Panc1 (cell line): ENCODE results near the gene CLCN2. TPM values are rescaled to one million over a fixed set of nuclear protein-coding genes. Genes with fewer than 3 reads are reported as not detected.
A peak's percentile ranks its signal among the peaks of the same experiment; 100 is the strongest.

Experiments used
- ATAC-seq: fragments of 200-7000 bp; cut with Tn5 transposase; 2 replicates; pipeline ENCODE4 v1.9.1; 2020; ENCODE audit warnings: mild to moderate bottlenecking, moderate library complexity
- BruUV-seq: library from RNA; stranded (reverse); fragments of 400-500 nt; replicated peaks from 2 replicates; lab custom pipeline; 2021; lab: Mats Ljungman, UMichigan
- CTCF ChIA-PET: fragments of 300-600 bp; sonication (Branson Sonifier 250); formaldehyde crosslinking; loops from one replicate; lab custom pipeline; 2022; ENCODE audit warnings: antibody characterized with exemption; lab: Charles Lee
- POLR2A ChIA-PET: fragments of 300-600 bp; sonication (Branson Sonifier 250); formaldehyde crosslinking; loops from one replicate; lab custom pipeline; 2022; ENCODE audit warnings: antibody characterized with exemption; lab: Charles Lee
- DNase-seq: peaks from one replicate; pipeline ENCODE4 v3.0.0-alpha.2; 2010; ENCODE audit warnings: low read depth, low spot score
- H3K27ac ChIP-seq: 2 replicates; pipeline ENCODE4 v1.5.1; 2011; ENCODE audit warnings: mild to moderate bottlenecking, low read length, inconsistent platforms
- H3K27me3 ChIP-seq: fragments of 200-500 bp; sonication (Bioruptor generic); 2 replicates; pipeline ENCODE4 v1.6.0; 2014; ENCODE audit warnings: low read length, inconsistent platforms; ENCODE audit not compliant: control insufficient read depth, insufficient read depth
- H3K36me3 ChIP-seq: fragments of 200-500 bp; sonication (Bioruptor generic); 2 replicates; pipeline ENCODE4 v1.5.1; 2014; ENCODE audit warnings: inconsistent platforms, mild to moderate bottlenecking, low read length, moderate library complexity; ENCODE audit not compliant: control insufficient read depth, insufficient read depth
- H3K4me1 ChIP-seq: 2 replicates; pipeline ENCODE4 v1.5.1; 2011; ENCODE audit warnings: inconsistent platforms, mild to moderate bottlenecking, low read length, moderate library complexity; ENCODE audit not compliant: control insufficient read depth, insufficient read depth
- H3K4me3 ChIP-seq, 2 experiments: 2 replicates each; pipeline ENCODE4 v1.5.1; 2011 to 2012; ENCODE audit warnings: low read depth in 2 of 2, low read length in 2 of 2, mild to moderate bottlenecking in 2 of 2, inconsistent platforms in 1 of 2, moderate library complexity in 1 of 2
- H3K9me3 ChIP-seq: fragments of 200-500 bp; sonication (Bioruptor generic); 2 replicates; pipeline ENCODE4 v1.5.1; 2014; ENCODE audit warnings: low read depth, mild to moderate bottlenecking, inconsistent platforms, low read length, moderate library complexity; ENCODE audit not compliant: control insufficient read depth, insufficient read depth
- CTCF ChIP-seq: fragments of 450-650 bp; IDR thresholded peaks from 2 replicates; pipeline ENCODE4 v1.5.1; 2017; ENCODE audit warnings: mild to moderate bottlenecking
- POLR2AphosphoS5 ChIP-seq: IDR thresholded peaks from 2 replicates; pipeline ENCODE4 v1.6.1; 2012; ENCODE audit warnings: mild to moderate bottlenecking, low read depth, low read length, moderate library complexity
- REST ChIP-seq, 2 experiments: IDR thresholded peaks; 2 replicates each; pipeline ENCODE4 v1.6.1; 2011 to 2012; ENCODE audit warnings: low read depth in 2 of 2, control low read depth in 1 of 2, low read length in 1 of 2, mild to moderate bottlenecking in 1 of 2, moderate library complexity in 1 of 2; ENCODE audit not compliant: insufficient read depth in 1 of 2
- SIN3A ChIP-seq: IDR thresholded peaks from 2 replicates; pipeline ENCODE4 v1.6.1; 2012; ENCODE audit warnings: low read depth, mild to moderate bottlenecking, low read length, moderate library complexity, borderline replicate concordance; ENCODE audit not compliant: insufficient read depth
- TCF7L2 ChIP-seq: IDR thresholded peaks from 2 replicates; pipeline ENCODE4 v1.6.1; 2011; ENCODE audit warnings: mild to moderate bottlenecking, low read depth, low read length, inconsistent platforms
- in situ Hi-C: cut with HindIII; loops from 2 replicates; pipeline ENCODE4 v1.10.0; 2016; ENCODE audit warnings: low sequenced_read_pairs, low pct_unique_long_range_greater_than_20kb
- intact Hi-C: fragments of 100-400 bp; cut with micrococcal nuclease; formaldehyde crosslinking; loops from one replicate; pipeline ENCODE4 v1.10.0; 2022; ENCODE audit not compliant: unreplicated experiment
- total RNA-seq: library from RNA; stranded (reverse); gene quantifications from one replicate; pipeline ENCODE4 v1.2.1, GENCODE V29; 2021; ENCODE audit not compliant: unreplicated experiment

CLCN2 gene
- total RNA-seq, 1 experiment from 2014 or later: 22.5 TPM

GRCh38 chr3:184354754-184355153 is 6.7 kb downstream of the CLCN2 start:
- in situ Hi-C loops: no loop called here
- Histone ChIP-seq H3K36me3 (no peaks in the 10 kb centered on the region; the same call in 1 of the 2 replicates), H3K27ac (no peak overlapping the region), H3K4me3 (no peak overlapping the region), H3K9me3 (no peaks in the 10 kb centered on the region), H3K27me3 (no peaks in the 10 kb centered on the region), H3K4me1 (no peaks in the 10 kb centered on the region)
- DNase-seq (no peak), ATAC-seq (peak; percentile 53)
- intact Hi-C loops: no loop called here
- TF ChIP-seq REST (IDR thresholded peaks at IDR 0.05; ENCODE audit: insufficient read depth in 1 of 2, low read depth in 2 of 2, low read length in 1 of 2): no peak
- TF ChIP-seq POLR2AphosphoS5: no peak
- no peak for TF ChIP-seq TCF7L2
- TF ChIP-seq CTCF: no peak
- TF ChIP-seq SIN3A: no peak
- CTCF ChIA-PET: interaction anchor here (1.2 kb wide), 1 partner anchor 159 kb away, joined by 3 read pairs; no protein-coding TSS in a partner anchor
- POLR2A ChIA-PET: interaction anchor here (0.6 kb wide), 1 partner anchor 36 kb away, joined by 3 read pairs; no protein-coding TSS in a partner anchor
- no TSS peak for BruUV-seq

- Histone ChIP-seq H3K4me3 (no peak overlapping the region), H3K9me3 (no peaks in the 10 kb centered on the region), H3K4me1 (no peaks in the 10 kb centered on the region), H3K27ac (no peak overlapping the region), H3K36me3 (no peaks in the 10 kb centered on the region; the same call in 1 of the 2 replicates), H3K27me3 (no peaks in the 10 kb centered on the region)
- TF ChIP-seq SIN3A (no peak), POLR2AphosphoS5 (no peak), TCF7L2 (no peak), CTCF (no peak), REST (IDR thresholded peaks at IDR 0.05; ENCODE audit: insufficient read depth in 1 of 2, low read depth in 2 of 2, low read length in 1 of 2) (no peak)
- ChIA-PET POLR2A (no interaction called here), CTCF (interaction anchor here (0.6 to 1.2 kb wide), 4 partner anchors 8 to 335 kb away, joined by 3 to 4 read pairs (median 4); partner anchors contain the start of gene FAM131A)
- DNase-seq (no peak), ATAC-seq (peak; percentile 80)
- intact Hi-C loops: no loop called here
- no TSS peak for BruUV-seq
- in situ Hi-C loops: no loop called here
These were observed 7.2 kb downstream of the CLCN2 start for GRCh38 chr3:184354121-184354728.
